Fibroblast of lung (primary cell): ENCODE data around the gene ACKR2. TPM values are rescaled to one million over a fixed set of nuclear protein-coding genes. Genes with fewer than 3 reads are reported as not detected.
A peak's percentile ranks its signal among the peaks of the same experiment; 100 is the strongest.
"Not testable (repeated sequence)": the region's sequence is repeated elsewhere in the genome, so short reads cannot be mapped to it uniquely, and the experiment has no call there.

Experiments
- DNase-seq, 2 donors: peaks; one replicate each; pipeline versions ENCODE4 v3.0.0 to v3.0.0-alpha.2; 2010; ENCODE audit warnings: low read depth in 2 of 2
- H2AFZ ChIP-seq: 2 replicates; pipeline ENCODE4 v1.5.1; 2012; ENCODE audit warnings: low read length, control low read depth, inconsistent platforms
- H3K27ac ChIP-seq: 2 replicates; pipeline ENCODE4 v1.5.1; 2011; ENCODE audit warnings: low read length, control low read depth; ENCODE audit not compliant: insufficient read depth
- H3K27me3 ChIP-seq: 2 replicates; pipeline ENCODE4 v1.5.1; 2011; ENCODE audit warnings: mild to moderate bottlenecking, low read length; ENCODE audit not compliant: control insufficient read depth, insufficient read depth
- H3K36me3 ChIP-seq: 2 replicates; pipeline ENCODE4 v1.5.1; 2011; ENCODE audit warnings: low read length; ENCODE audit not compliant: control insufficient read depth, insufficient read depth
- H3K4me1 ChIP-seq: 2 replicates; pipeline ENCODE4 v1.5.1; 2011; ENCODE audit warnings: low read length; ENCODE audit not compliant: control insufficient read depth, insufficient read depth; ENCODE audit errors: extremely low read depth
- H3K4me2 ChIP-seq: 2 replicates; pipeline ENCODE4 v1.5.1; 2011; ENCODE audit warnings: low read length, control low read depth; ENCODE audit not compliant: insufficient read depth; ENCODE audit errors: extremely low read depth
- H3K4me3 ChIP-seq, 4 experiments: fragments of 200-600 bp in 1 of 4; sonication (generic) in 1 of 4; replicated peaks in 1 of 4; 2 replicates each; pipeline ENCODE4 v1.5.1; 2011 to 2016; ENCODE audit warnings: low read length in 4 of 4, low read depth in 3 of 4, mild to moderate bottlenecking in 3 of 4, control low read depth in 2 of 4, inconsistent platforms in 1 of 4, mixed read lengths in 1 of 4; ENCODE audit not compliant: insufficient read depth in 1 of 4; ENCODE audit errors: control extremely low read depth in 1 of 4
- H3K79me2 ChIP-seq: 2 replicates; pipeline ENCODE4 v1.5.1; 2012; ENCODE audit warnings: mild to moderate bottlenecking, low read length, inconsistent platforms; ENCODE audit not compliant: control insufficient read depth, insufficient read depth
- H3K9ac ChIP-seq: 2 replicates; pipeline ENCODE4 v1.5.1; 2011; ENCODE audit warnings: mild to moderate bottlenecking, low read length, control low read depth; ENCODE audit not compliant: insufficient read depth
- H3K9me3 ChIP-seq: 2 replicates; pipeline ENCODE4 v1.5.1; 2012; ENCODE audit warnings: low read depth, low read length; ENCODE audit not compliant: control insufficient read depth, insufficient read depth
- H4K20me1 ChIP-seq: 2 replicates; pipeline ENCODE4 v1.5.1; 2011; ENCODE audit warnings: low read length; ENCODE audit not compliant: control insufficient read depth, insufficient read depth; ENCODE audit errors: extremely low read depth
- CTCF ChIP-seq, 2 donors: IDR thresholded peaks in 1 of 2; conservative IDR thresholded peaks in 1 of 2; 1 replicate in 1 of 2; 2 replicates in 1 of 2; pipeline ENCODE4 v1.5.1; 2011 to 2012; ENCODE audit warnings: low read length in 2 of 2, control low read depth in 1 of 2, inconsistent platforms in 1 of 2, low read depth in 1 of 2, mild to moderate bottlenecking in 1 of 2
- EZH2 ChIP-seq: IDR thresholded peaks from 2 replicates; pipeline ENCODE4 v1.5.1; 2012; ENCODE audit warnings: low read length, control low read depth, mild to moderate bottlenecking; ENCODE audit errors: missing control alignments
- polyA plus RNA-seq, 2 donors: library from polyadenylated mRNA; depleted of rRNA in 1 of 2; stranded (reverse) in 1 of 2; unstranded in 1 of 2; fragments of >200 nt; gene quantifications; 2 replicates each; pipeline ENCODE4 v1.2.1, GENCODE V29; 2011 to 2012; ENCODE audit warnings: missing spikeins in 1 of 2
- total RNA-seq: library from RNA; depleted of rRNA; stranded (reverse); fragments of >200 nt; gene quantifications from 2 replicates; pipeline ENCODE4 v1.2.1, GENCODE V29; 2014

ACKR2 gene
- total and polyA plus RNA-seq, 2 donors (not counting 1 experiment from before 2014, with no cell fraction given), result under 0.01 to 0.19 TPM

GRCh38 chr3:42880183-42880582 is 70.9 kb downstream of the ACKR2 start:
- Histone ChIP-seq H3K4me1 (no peaks in the 10 kb centered on the region), H3K36me3 (no peaks in the 10 kb centered on the region), H2AFZ (peak overlapping the region; percentile 87), H3K27me3 (peaks cover 5% of the 10 kb centered on the region), H3K4me2 (peak overlapping the region; percentile 79), H3K9ac (no peak overlapping the region), H3K9me3 (no peaks in the 10 kb centered on the region), H3K27ac (no peak overlapping the region), H3K4me3 (peak overlapping the region in 3 of 4 experiments; percentile 47 to 69 (median 64)), H3K79me2 (no peaks in the 10 kb centered on the region), H4K20me1 (no peaks in the 10 kb centered on the region)
- no peak for TF ChIP-seq EZH2
- no peak for TF ChIP-seq CTCF (conservative IDR thresholded peaks at IDR 0.05 in 1 of 2, IDR thresholded peaks at IDR 0.05 in 1 of 2; ENCODE audit: low read depth in 1 of 2, low read length in 2 of 2)
- DNase-seq, result no peak

- TF ChIP-seq EZH2 (no peak), CTCF (conservative IDR thresholded peaks at IDR 0.05 in 1 of 2, IDR thresholded peaks at IDR 0.05 in 1 of 2; ENCODE audit: low read depth in 1 of 2, low read length in 2 of 2) (peak; percentile 70 to 76)
- H3K4me2 ChIP-seq, result peak overlapping the region; percentile 79
- no peaks in the 10 kb centered on the region for H4K20me1 ChIP-seq
- peak; percentile 75 to 77 for DNase-seq
- no peaks in the 10 kb centered on the region for H3K36me3 ChIP-seq
- no peaks in the 10 kb centered on the region for H3K9me3 ChIP-seq
- no peaks in the 10 kb centered on the region for H3K4me1 ChIP-seq
- H3K27ac ChIP-seq, result peak overlapping the region; percentile 19
- peak overlapping the region; percentile 47 to 69 (median 58) for H3K4me3 ChIP-seq
- peak overlapping the region; percentile 59 for H3K9ac ChIP-seq
- H3K79me2 ChIP-seq, result no peaks in the 10 kb centered on the region
- H2AFZ ChIP-seq, result peak overlapping the region; percentile 87
- peaks cover 5% of the 10 kb centered on the region for H3K27me3 ChIP-seq
These were observed 71.6 kb downstream of the ACKR2 start for GRCh38 chr3:42880601-42881451.

- DNase-seq, H3K9me3 ChIP-seq, H4K20me1 ChIP-seq, H3K27me3 ChIP-seq, H3K27ac ChIP-seq, H3K9ac ChIP-seq, H3K4me3 ChIP-seq, H3K4me1 ChIP-seq, H3K36me3 ChIP-seq, H3K79me2 ChIP-seq, H2AFZ ChIP-seq, H3K4me2 ChIP-seq: not testable (repeated sequence)
These were observed 74.1 kb downstream of the ACKR2 start for GRCh38 chr3:42883251-42883930.
